Stimulated activated CD4-positive, alpha-beta T cell treated with anti-CD3 and anti-CD28 coated beads, Interleukin-12 subunit alpha, Interleukin-12 subunit beta, amount 100 ng/mL, for 24 hours (primary cell): ENCODE measurements around the gene MARF1.
"Not testable (repeated sequence)": the region's sequence is repeated elsewhere in the genome, so short reads cannot be mapped to it uniquely, and the experiment has no call there.

Experiments used
- DNase-seq, 2 experiments: peaks; one replicate each; pipeline ENCODE4 v3.0.0-alpha.2; 2020; ENCODE audit warnings: low read depth in 2 of 2

The MARF1 gene

GRCh38 chr16:15653227-15653626 is 10.3 kb upstream of the MARF1 start:
- no peak for DNase-seq

GRCh38 chr16:15652293-15653001 is 9.5 kb upstream of the MARF1 start:
- no peak for DNase-seq

- peak in 1 of 2 experiments; percentile 43 for DNase-seq
Measured at GRCh38 chr16:15650698-15651171, 7.8 kb upstream of the MARF1 start.

GRCh38 chr16:15650019-15650697 is 7.2 kb upstream of the MARF1 start, which contains the start of gene NDE1:
NDE1 (plus strand) TSS chr16:15650245; CDS start chr16:15664779, 14,534 bp downstream.
- DNase-seq: peak; percentile 70 to 83

- DNase-seq: no peak
Measured at GRCh38 chr16:15649727-15650018, 6.7 kb upstream of the MARF1 start.

GRCh38 chr16:15649311-15649710 is 6.4 kb upstream of the MARF1 start:
- DNase-seq: not testable (repeated sequence)

- no peak for DNase-seq
Measured at GRCh38 chr16:15648135-15648730, 5.3 kb upstream of the MARF1 start.

- DNase-seq: no peak
Measured at GRCh38 chr16:15647294-15648014, 4.5 kb upstream of the MARF1 start.

- not testable (repeated sequence) for DNase-seq
Measured at GRCh38 chr16:15646557-15647293, 3.8 kb upstream of the MARF1 start.

GRCh38 chr16:15644962-15645465 is 2.1 kb upstream of the MARF1 start:
- DNase-seq: not testable (repeated sequence)

- no peak for DNase-seq
Measured at GRCh38 chr16:15644267-15644961, 1.5 kb upstream of the MARF1 start.

- no peak for DNase-seq
Measured at GRCh38 chr16:15643946-15644250, 944 bp upstream of the MARF1 start.

- peak; percentile 47 to 55 for DNase-seq
Measured at GRCh38 chr16:15642557-15643047, 352 bp downstream of the MARF1 start.

GRCh38 chr16:15641753-15642556 is 999 bp downstream of the MARF1 start:
- DNase-seq: no peak

GRCh38 chr16:15640966-15641365 is 2.0 kb downstream of the MARF1 start:
- no peak for DNase-seq

- no peak for DNase-seq
Measured at GRCh38 chr16:15639061-15639568, 3.8 kb downstream of the MARF1 start.

GRCh38 chr16:15636392-15636873 is 6.5 kb downstream of the MARF1 start:
- DNase-seq: no peak

- DNase-seq: no peak
Measured at GRCh38 chr16:15635926-15636325, 7.0 kb downstream of the MARF1 start.

- DNase-seq: no peak
Measured at GRCh38 chr16:15631730-15632409, 11.1 kb downstream of the MARF1 start.
